ENCODE measurements around the gene PDYN. TPM values are rescaled to one million over a fixed set of nuclear protein-coding genes. Genes with fewer than 3 reads are reported as not detected.

Gene PDYN
- total RNA-seq, 4 donors from 2014 or later: not detected

DNA sequence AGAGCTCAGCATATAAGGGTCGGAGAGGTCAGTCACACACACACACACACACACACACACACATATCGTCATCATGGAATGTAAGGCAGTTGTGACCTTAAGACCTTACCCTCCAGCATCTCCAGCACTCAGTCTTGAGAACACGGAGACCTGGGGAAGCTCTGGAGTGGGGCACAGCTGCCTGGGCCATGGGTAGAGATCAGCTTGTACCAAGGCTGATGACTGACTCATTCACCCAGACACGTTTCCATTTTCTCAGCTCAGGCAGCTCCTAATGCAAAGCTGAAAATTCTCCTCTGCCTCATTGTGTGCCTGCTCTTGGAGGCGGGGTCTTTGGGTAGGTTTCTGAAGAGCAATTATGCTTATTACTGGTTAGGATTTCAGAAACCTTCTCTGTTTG lies 38.3 kb upstream of the PDYN start:
- no peaks in the 10 kb centered on the region for H3K36me3 ChIP-seq
- intact Hi-C loops (cut with DNase I; ENCODE audit: low total_unique reads): no loop called here
- TF ChIP-seq, protein P1, sequence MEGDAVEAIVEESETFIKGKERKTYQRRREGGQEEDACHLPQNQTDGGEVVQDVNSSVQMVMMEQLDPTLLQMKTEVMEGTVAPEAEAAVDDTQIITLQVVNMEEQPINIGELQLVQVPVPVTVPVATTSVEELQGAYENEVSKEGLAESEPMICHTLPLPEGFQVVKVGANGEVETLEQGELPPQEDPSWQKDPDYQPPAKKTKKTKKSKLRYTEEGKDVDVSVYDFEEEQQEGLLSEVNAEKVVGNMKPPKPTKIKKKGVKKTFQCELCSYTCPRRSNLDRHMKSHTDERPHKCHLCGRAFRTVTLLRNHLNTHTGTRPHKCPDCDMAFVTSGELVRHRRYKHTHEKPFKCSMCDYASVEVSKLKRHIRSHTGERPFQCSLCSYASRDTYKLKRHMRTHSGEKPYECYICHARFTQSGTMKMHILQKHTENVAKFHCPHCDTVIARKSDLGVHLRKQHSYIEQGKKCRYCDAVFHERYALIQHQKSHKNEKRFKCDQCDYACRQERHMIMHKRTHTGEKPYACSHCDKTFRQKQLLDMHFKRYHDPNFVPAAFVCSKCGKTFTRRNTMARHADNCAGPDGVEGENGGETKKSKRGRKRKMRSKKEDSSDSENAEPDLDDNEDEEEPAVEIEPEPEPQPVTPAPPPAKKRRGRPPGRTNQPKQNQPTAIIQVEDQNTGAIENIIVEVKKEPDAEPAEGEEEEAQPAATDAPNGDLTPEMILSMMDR (IDR thresholded peaks at IDR 0.05): no peak
- TF ChIP-seq EP300 (IDR thresholded peaks at IDR 0.05; ENCODE audit: low read depth) (no peak), POLR2AphosphoS5 (IDR thresholded peaks at IDR 0.05) (no peak)
- in situ Hi-C loops (cut with MboI; ENCODE audit: low pct_ligation_motif_present in 1 of 4, low pct_unique_long_range_greater_than_20kb in 1 of 4, low sequenced_read_pairs in 3 of 4): no loop called here
- no peaks in the 10 kb centered on the region for H3K4me1 ChIP-seq
- DNase-seq: no peak
- WGBS, 2 donors (ENCODE audit: low coverage in 1 of 2): 0 to 20% methylated on average over 1 to 5 of the region's 5 CpGs
- no peak overlapping the region for H3K4me3 ChIP-seq
- peaks cover 29% of the 10 kb centered on the region for H3K27me3 ChIP-seq
- no peaks in the 10 kb centered on the region for H3K9me3 ChIP-seq
- H3K27ac ChIP-seq: no peak overlapping the region

GRCh38 chr20:2026514-2026913 lies 32.7 kb upstream of the PDYN start:
- intact Hi-C loops (cut with DNase I; ENCODE audit: low total_unique reads) (no loop called here), in situ Hi-C loops (cut with MboI; ENCODE audit: low pct_ligation_motif_present in 1 of 4, low pct_unique_long_range_greater_than_20kb in 1 of 4, low sequenced_read_pairs in 3 of 4) (no loop called here)
- Histone ChIP-seq H3K4me3 (no peak overlapping the region), H3K9me3 (no peaks in the 10 kb centered on the region), H3K27me3 (peaks cover 19% of the 10 kb centered on the region), H3K27ac (no peak overlapping the region), H3K36me3 (no peaks in the 10 kb centered on the region), H3K4me1 (no peaks in the 10 kb centered on the region)
- TF ChIP-seq POLR2AphosphoS5 (IDR thresholded peaks at IDR 0.05): no peak
- TF ChIP-seq EP300 (IDR thresholded peaks at IDR 0.05; ENCODE audit: low read depth): no peak
- TF ChIP-seq, protein P1 (IDR thresholded peaks at IDR 0.05): no peak
- TF ChIP-seq POLR2A (IDR thresholded peaks at IDR 0.05): no peak
- 86% methylated on average over 4 of the region's 4 CpGs; no CpG with 5 or more reads in 1 of the 2 donors for WGBS, 2 donors (ENCODE audit: low coverage in 1 of 2)
- DNase-seq: no peak

DNA sequence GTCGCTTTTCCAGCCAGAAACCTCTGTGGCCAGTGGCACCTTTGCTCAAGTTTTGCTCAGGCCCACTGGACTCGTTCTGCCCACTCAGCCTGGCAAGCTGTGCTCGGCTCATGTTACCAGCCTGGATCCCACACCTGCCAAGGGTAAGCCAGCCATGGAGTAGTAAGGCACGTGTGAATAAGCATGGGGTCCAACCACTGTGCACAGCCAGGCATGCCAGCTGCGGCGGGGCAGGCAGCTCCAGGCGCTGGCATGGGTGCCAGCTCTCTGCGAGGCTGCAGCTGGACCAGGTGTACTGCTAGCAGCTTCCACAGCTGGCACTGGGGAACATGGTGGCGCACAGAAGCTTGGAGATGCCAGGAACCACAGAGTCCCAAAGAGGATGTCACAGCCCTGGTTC lies 32.1 kb upstream of the PDYN start:
- no peaks in the 10 kb centered on the region for H3K9me3 ChIP-seq
- H3K36me3 ChIP-seq: no peaks in the 10 kb centered on the region
- in situ Hi-C loops (cut with MboI; ENCODE audit: low pct_ligation_motif_present in 1 of 4, low pct_unique_long_range_greater_than_20kb in 1 of 4, low sequenced_read_pairs in 3 of 4): no loop called here
- peaks cover 14% of the 10 kb centered on the region for H3K27me3 ChIP-seq
- no peaks in the 10 kb centered on the region for H3K4me1 ChIP-seq
- H3K27ac ChIP-seq: no peak overlapping the region
- intact Hi-C loops (cut with DNase I; ENCODE audit: low total_unique reads): no loop called here
- no peak overlapping the region for H3K4me3 ChIP-seq
- no peak for DNase-seq
- TF ChIP-seq POLR2AphosphoS5 (IDR thresholded peaks at IDR 0.05) (no peak), EP300 (IDR thresholded peaks at IDR 0.05; ENCODE audit: low read depth) (no peak), POLR2A (IDR thresholded peaks at IDR 0.05) (no peak)
- TF ChIP-seq, protein P1 (IDR thresholded peaks at IDR 0.05): no peak
- WGBS, 2 donors (ENCODE audit: low coverage in 1 of 2): 63 to 76% methylated on average over 2 to 9 of the region's 9 CpGs

GRCh38 chr20:2023151-2023550 lies 29.3 kb upstream of the PDYN start:
- no peaks in the 10 kb centered on the region for H3K4me1 ChIP-seq
- H3K36me3 ChIP-seq: no peaks in the 10 kb centered on the region
- H3K27ac ChIP-seq: no peak overlapping the region
- no peak for DNase-seq
- no peak overlapping the region for H3K4me3 ChIP-seq
- in situ Hi-C loops (cut with MboI; ENCODE audit: low pct_ligation_motif_present in 1 of 4, low pct_unique_long_range_greater_than_20kb in 1 of 4, low sequenced_read_pairs in 3 of 4): no loop called here
- H3K27me3 ChIP-seq: peaks cover 15% of the 10 kb centered on the region
- WGBS, 2 donors (ENCODE audit: low coverage in 1 of 2): 17 to 39% methylated on average over 4 of the region's 4 CpGs
- intact Hi-C loops (cut with DNase I; ENCODE audit: low total_unique reads): no loop called here
- no peaks in the 10 kb centered on the region for H3K9me3 ChIP-seq
- TF ChIP-seq EP300 (IDR thresholded peaks at IDR 0.05; ENCODE audit: low read depth): no peak
- TF ChIP-seq, protein P1 (IDR thresholded peaks at IDR 0.05): no peak
- no peak for TF ChIP-seq POLR2A (IDR thresholded peaks at IDR 0.05)
- TF ChIP-seq POLR2AphosphoS5 (IDR thresholded peaks at IDR 0.05): no peak
